Glutamatergic neuron (in vitro differentiated cells): ENCODE measurements around the gene RASD2. TPM values are rescaled to one million over a fixed set of nuclear protein-coding genes. Genes with fewer than 3 reads are reported as not detected.

Experiments used
- DNase-seq: peaks from one replicate; pipeline ENCODE4 v3.0.0; 2022
- H3K27ac Mint-ChIP-seq: one replicate; pipeline ENCODE4 v1.8.0; 2020; ENCODE audit warnings: mild to moderate bottlenecking, mixed read lengths, inconsistent platforms; ENCODE audit not compliant: unreplicated experiment
- H3K27me3 Mint-ChIP-seq: one replicate; pipeline ENCODE4 v1.8.0; 2020; ENCODE audit warnings: mild to moderate bottlenecking, moderate library complexity, mixed read lengths, inconsistent platforms; ENCODE audit not compliant: unreplicated experiment
- H3K36me3 Mint-ChIP-seq: one replicate; pipeline ENCODE4 v1.8.0; 2020; ENCODE audit warnings: mild to moderate bottlenecking, mixed read lengths, inconsistent platforms; ENCODE audit not compliant: unreplicated experiment
- H3K4me1 Mint-ChIP-seq: one replicate; pipeline ENCODE4 v1.8.0; 2020; ENCODE audit warnings: mild to moderate bottlenecking, low read depth, mixed read lengths, inconsistent platforms; ENCODE audit not compliant: unreplicated experiment
- H3K4me3 Mint-ChIP-seq: one replicate; pipeline ENCODE4 v1.8.0; 2020; ENCODE audit warnings: mild to moderate bottlenecking, mixed read lengths, inconsistent platforms; ENCODE audit not compliant: unreplicated experiment
- H3K9me3 Mint-ChIP-seq: one replicate; pipeline ENCODE4 v1.8.0; 2020; ENCODE audit warnings: mild to moderate bottlenecking, moderate library complexity, mixed read lengths, inconsistent platforms; ENCODE audit not compliant: unreplicated experiment
- CTCF ChIP-seq: fragments of 200-600 bp; sonication (generic); IDR thresholded peaks from one replicate; pipeline ENCODE4 v1.5.0; 2021; ENCODE audit not compliant: partially characterized antibody, unreplicated experiment
- total RNA-seq: library from RNA; stranded (reverse); fragmentation: NEBNext Ultra II Directional; extraction: Animal tissue kit (Norgen Biotek cat#: 25700); gene quantifications from one replicate; pipeline ENCODE4 v1.2.1, GENCODE V29; 2021; ENCODE audit not compliant: unreplicated experiment

RASD2 gene
- total RNA-seq, 1 donor from 2014 or later, result 0.20 TPM

GRCh38 chr22:35518811-35519210 lies 21.8 kb upstream of the RASD2 start:
- Mint-ChIP-seq H3K4me1 (peaks cover 20% of the 10 kb centered on the region), H3K27ac (no peak overlapping the region), H3K9me3 (peaks cover 4% of the 10 kb centered on the region), H3K27me3 (no peaks in the 10 kb centered on the region), H3K36me3 (no peaks in the 10 kb centered on the region), H3K4me3 (no peak overlapping the region)
- TF ChIP-seq CTCF, result no peak
- no peak for DNase-seq

GRCh38 chr22:35519306-35520000 lies 21.2 kb upstream of the RASD2 start:
- Mint-ChIP-seq H3K9me3 (peaks cover 4% of the 10 kb centered on the region), H3K27ac (no peak overlapping the region), H3K36me3 (no peaks in the 10 kb centered on the region), H3K4me3 (no peak overlapping the region), H3K4me1 (peaks cover 20% of the 10 kb centered on the region), H3K27me3 (no peaks in the 10 kb centered on the region)
- no peak for TF ChIP-seq CTCF
- no peak for DNase-seq

GRCh38 chr22:35521358-35522224 lies 19.0 kb upstream of the RASD2 start:
- Mint-ChIP-seq H3K36me3 (no peaks in the 10 kb centered on the region), H3K27me3 (peaks cover 2% of the 10 kb centered on the region), H3K27ac (no peak overlapping the region), H3K4me1 (peaks cover 23% of the 10 kb centered on the region), H3K9me3 (peaks cover 9% of the 10 kb centered on the region), H3K4me3 (no peak overlapping the region)
- no peak for DNase-seq
- TF ChIP-seq CTCF, result no peak

- Mint-ChIP-seq H3K9me3 (peaks cover 9% of the 10 kb centered on the region), H3K4me3 (peak overlapping the region; percentile 39), H3K27me3 (peaks cover 2% of the 10 kb centered on the region), H3K36me3 (no peaks in the 10 kb centered on the region), H3K27ac (no peak overlapping the region), H3K4me1 (peaks cover 23% of the 10 kb centered on the region)
- DNase-seq, result no peak
- TF ChIP-seq CTCF, result no peak
Observed at GRCh38 chr22:35522225-35523149, 18.1 kb upstream of the RASD2 start.
